Gastrocnemius medialis (tissue), 4 donors: ENCODE data around the gene MSRB3. TPM values are rescaled to one million over a fixed set of nuclear protein-coding genes. Genes with fewer than 3 reads are reported as not detected.
A peak's percentile ranks its signal among the peaks of the same experiment; 100 is the strongest.

Experiments
- ATAC-seq, 2 donors: fragments of 150-250 bp; one replicate each; pipeline ENCODE4 v1.9.1; 2016
- DNase-seq, 2 donors: peaks; one replicate each; pipeline ENCODE4 v3.0.0-alpha.2; 2019
- H3K27ac ChIP-seq, 4 donors: fragments of 200-600 bp; sonication (generic); 1 replicate in 1 of 4; 2 replicates in 3 of 4; pipeline ENCODE4 v1.5.1; 2016 to 2018; ENCODE audit warnings: mild to moderate bottlenecking in 2 of 4, moderate library complexity in 1 of 4
- H3K27me3 ChIP-seq, 3 donors: fragments of 200-600 bp; sonication (generic) in 2 of 3; 1 replicate in 1 of 3; 2 replicates in 2 of 3; pipeline versions ENCODE4 v1.5.1 to v1.6.0; 2016 to 2019; ENCODE audit warnings: mild to moderate bottlenecking in 1 of 3, moderate library complexity in 1 of 3
- H3K36me3 ChIP-seq, 2 donors: fragments of 200-600 bp; sonication (generic) in 1 of 2; one replicate each; pipeline ENCODE4 v1.5.1; 2017 to 2018
- H3K4me1 ChIP-seq, 2 donors: fragments of 200-600 bp; sonication (generic) in 1 of 2; one replicate each; pipeline ENCODE4 v1.5.1; 2016 to 2017; ENCODE audit warnings: mild to moderate bottlenecking in 2 of 2
- H3K4me3 ChIP-seq, 4 donors: fragments of 200-600 bp; sonication (generic) in 3 of 4; 1 replicate in 1 of 4; 2 replicates in 3 of 4; pipeline ENCODE4 v1.5.1; 2016 to 2019; ENCODE audit warnings: mild to moderate bottlenecking in 2 of 4
- H3K9me3 ChIP-seq, 3 donors: fragments of 200-600 bp; sonication (generic) in 2 of 3; 1 replicate in 1 of 3; 2 replicates in 2 of 3; pipeline ENCODE4 v1.5.1; 2016 to 2019
- CTCF ChIP-seq, 5 experiments: fragments of 450-650 bp in 3 of 5; fragments of 200-600 bp in 2 of 5; sonication (generic) in 2 of 5; IDR thresholded peaks in 4 of 5; conservative IDR thresholded peaks in 1 of 5; 1 replicate in 4 of 5; 2 replicates in 1 of 5; pipeline ENCODE4 v1.5.1; 2016 to 2019; ENCODE audit warnings: antibody characterized with exemption in 5 of 5, mild to moderate bottlenecking in 3 of 5, moderate library complexity in 3 of 5
- POLR2A ChIP-seq, 2 donors: fragments of 450-650 bp; IDR thresholded peaks; one replicate each; pipeline ENCODE4 v1.6.1; 2017; ENCODE audit warnings: antibody characterized with exemption in 2 of 2, mild to moderate bottlenecking in 2 of 2, moderate library complexity in 2 of 2
- in situ Hi-C, 4 donors: fragments of 200-750 bp; cut with MboI; loops; one replicate each; pipeline versions ENCODE4 v1.15.0 to v1.8.0; 2017; ENCODE audit warnings: low sequenced_read_pairs in 4 of 4
- intact Hi-C: fragments of 100-400 bp; cut with DNase I; formaldehyde crosslinking; loops from one replicate; pipeline ENCODE4 v1.15.1; 2023; ENCODE audit warnings: low total_unique reads
- total RNA-seq, 4 donors: library from RNA; depleted of rRNA; stranded (reverse); fragments of >200 nt; gene quantifications; one replicate each; pipeline versions ENCODE4 v1.1.0 to v1.2.3, GENCODE V29; 2016

MSRB3 gene
- total RNA-seq, 4 donors from 2014 or later, result 29.0 to 59.0 (median 47.3) TPM

GRCh38 chr12:65494537-65494936, 216.1 kb downstream of the MSRB3 start:
- Histone ChIP-seq H3K27ac (no peak overlapping the region), H3K4me3 (no peak overlapping the region), H3K27me3 (no peaks in the 10 kb centered on the region), H3K9me3 (no peaks in the 10 kb centered on the region), H3K36me3 (no peaks in the 10 kb centered on the region), H3K4me1 (no peaks in the 10 kb centered on the region)
- in situ Hi-C loops (no loop called here), intact Hi-C loops (loop anchor here (1.0 kb wide), 1 partner anchor 20 kb away; no protein-coding TSS in a partner anchor)
- ATAC-seq (no peak), DNase-seq (no peak)
- TF ChIP-seq CTCF (IDR thresholded peaks at IDR 0.05 in 4 of 5, conservative IDR thresholded peaks at IDR 0.05 in 1 of 5) (no peak), POLR2A (IDR thresholded peaks at IDR 0.05) (no peak)

- Histone ChIP-seq H3K27ac (no peak overlapping the region), H3K36me3 (no peaks in the 10 kb centered on the region), H3K9me3 (no peaks in the 10 kb centered on the region), H3K27me3 (no peaks in the 10 kb centered on the region), H3K4me3 (no peak overlapping the region), H3K4me1 (no peaks in the 10 kb centered on the region)
- intact Hi-C loops (no loop called here), in situ Hi-C loops (no loop called here)
- ATAC-seq (no peak), DNase-seq (no peak)
- TF ChIP-seq CTCF (IDR thresholded peaks at IDR 0.05 in 4 of 5, conservative IDR thresholded peaks at IDR 0.05 in 1 of 5), result no peak
- TF ChIP-seq POLR2A (IDR thresholded peaks at IDR 0.05), result no peak
Observed at GRCh38 chr12:65495233-65495632, 216.8 kb downstream of the MSRB3 start.

- peak; percentile 6 to 35 for DNase-seq
- in situ Hi-C loops (no loop called here), intact Hi-C loops (no loop called here)
- H3K4me3 ChIP-seq, result no peak overlapping the region
- H3K27ac ChIP-seq, result no peak overlapping the region
- no peaks in the 10 kb centered on the region for H3K27me3 ChIP-seq
- H3K36me3 ChIP-seq, result no peaks in the 10 kb centered on the region
- no peak for TF ChIP-seq POLR2A (IDR thresholded peaks at IDR 0.05)
- no peaks in the 10 kb centered on the region for H3K9me3 ChIP-seq
- H3K4me1 ChIP-seq, result no peaks in the 10 kb centered on the region
- ATAC-seq, result peak in 1 of 2 donors; percentile 54
Observed at GRCh38 chr12:65496617-65497016, 218.1 kb downstream of the MSRB3 start.

- TF ChIP-seq POLR2A (IDR thresholded peaks at IDR 0.05), result no peak
- TF ChIP-seq CTCF (IDR thresholded peaks at IDR 0.05 in 4 of 5, conservative IDR thresholded peaks at IDR 0.05 in 1 of 5), result no peak
Observed at GRCh38 chr12:65497660-65498059, 219.2 kb downstream of the MSRB3 start.

GRCh38 chr12:65499167-65499566, 220.7 kb downstream of the MSRB3 start:
- H3K4me1 ChIP-seq, result no peaks in the 10 kb centered on the region
- no peak overlapping the region for H3K27ac ChIP-seq
- DNase-seq (no peak), ATAC-seq (no peak)
- no peaks in the 10 kb centered on the region for H3K36me3 ChIP-seq
- no peak overlapping the region for H3K4me3 ChIP-seq
- H3K27me3 ChIP-seq, result no peaks in the 10 kb centered on the region
- no peaks in the 10 kb centered on the region for H3K9me3 ChIP-seq
- in situ Hi-C loops (no loop called here), intact Hi-C loops (no loop called here)
- TF ChIP-seq POLR2A (IDR thresholded peaks at IDR 0.05) (no peak), CTCF (IDR thresholded peaks at IDR 0.05 in 4 of 5, conservative IDR thresholded peaks at IDR 0.05 in 1 of 5) (no peak)

More at GRCh38 chr12:65497660-65498059, 219.2 kb downstream of the MSRB3 start:
- no peaks in the 10 kb centered on the region for H3K9me3 ChIP-seq
- no peak for DNase-seq
- H3K36me3 ChIP-seq, result no peaks in the 10 kb centered on the region
- H3K4me3 ChIP-seq, result no peak overlapping the region
- no peaks in the 10 kb centered on the region for H3K27me3 ChIP-seq
- intact Hi-C loops, result no loop called here
- H3K4me1 ChIP-seq, result no peaks in the 10 kb centered on the region
- no peak overlapping the region for H3K27ac ChIP-seq
- in situ Hi-C loops, result no loop called here
- ATAC-seq, result no peak
